HT-29 (cell line): ENCODE data around the gene IL7R. TPM values are rescaled to one million over a fixed set of nuclear protein-coding genes. Genes with fewer than 3 reads are reported as not detected.

ENCODE experiments used
- DNase-seq: peaks from one replicate; pipeline ENCODE4 v3.0.0-alpha.2; 2015; ENCODE audit warnings: low spot score
- small RNA-seq: library from RNA; depleted of rRNA; stranded (forward); fragments of <200 nt; gene quantifications from one replicate; pipeline ENCODE3, GENCODE V24; 2014
- total RNA-seq: library from RNA; depleted of rRNA; stranded (reverse); fragments of >200 nt; shearing (Covaris generic); gene quantifications from 2 replicates; pipeline ENCODE4 v1.2.3, GENCODE V29; 2014; rRNA removed

IL7R gene
- total RNA-seq, 1 experiment from 2014 or later = not detected

DNA sequence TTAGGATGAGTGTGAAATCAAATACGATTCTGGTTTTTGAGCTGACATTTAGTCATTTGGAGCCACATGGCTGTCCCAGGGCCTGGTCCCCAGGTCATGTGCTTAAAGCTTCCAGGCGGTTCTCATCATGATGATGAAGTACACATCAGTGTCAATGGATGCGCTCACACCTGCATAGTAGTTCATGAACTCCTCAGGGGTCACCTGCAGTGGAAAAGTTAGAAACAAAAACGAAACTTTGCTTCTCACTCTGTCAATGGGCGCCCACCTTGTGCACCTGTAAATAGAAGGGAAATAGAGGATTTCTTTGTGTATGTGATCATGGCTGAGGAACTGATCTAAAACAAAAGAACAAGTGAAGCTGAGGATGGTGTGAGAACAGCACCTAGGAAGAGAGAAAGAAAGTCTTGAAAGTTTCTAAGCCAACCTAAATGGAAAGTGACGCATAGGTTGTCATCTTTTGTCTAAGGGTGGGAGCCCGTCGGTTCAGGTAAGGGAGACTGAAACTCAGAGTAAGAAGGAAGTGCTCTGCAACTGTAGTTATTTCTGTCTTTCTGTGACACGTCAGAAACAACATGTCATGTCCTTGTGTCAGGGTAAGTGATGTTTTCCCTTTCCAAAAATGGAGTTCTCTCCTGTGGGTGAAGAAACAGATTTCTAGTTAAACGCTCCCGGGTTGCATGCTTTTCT lies 47.9 kb downstream of the IL7R start:
- no peak for DNase-seq

DNA sequence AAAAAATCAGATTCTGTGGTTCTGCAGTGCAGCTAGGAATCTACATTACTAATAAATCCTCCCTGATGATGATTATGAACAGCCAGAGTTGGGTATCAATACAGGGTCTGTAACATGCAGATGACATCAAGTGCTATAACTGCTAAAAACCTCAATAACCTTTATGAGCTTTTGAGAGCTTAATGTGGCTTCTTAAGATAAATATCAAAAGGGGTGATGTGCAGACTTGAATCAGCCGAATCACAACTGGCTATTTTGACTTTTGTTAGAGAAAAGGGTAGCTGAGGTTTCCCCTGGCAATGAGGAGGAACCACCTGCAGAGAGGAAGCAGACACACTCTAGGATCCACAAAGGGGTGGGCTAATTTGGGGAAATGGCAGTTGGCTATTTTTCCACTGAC lies 51.5 kb downstream of the IL7R start:
- no peak for DNase-seq

DNA sequence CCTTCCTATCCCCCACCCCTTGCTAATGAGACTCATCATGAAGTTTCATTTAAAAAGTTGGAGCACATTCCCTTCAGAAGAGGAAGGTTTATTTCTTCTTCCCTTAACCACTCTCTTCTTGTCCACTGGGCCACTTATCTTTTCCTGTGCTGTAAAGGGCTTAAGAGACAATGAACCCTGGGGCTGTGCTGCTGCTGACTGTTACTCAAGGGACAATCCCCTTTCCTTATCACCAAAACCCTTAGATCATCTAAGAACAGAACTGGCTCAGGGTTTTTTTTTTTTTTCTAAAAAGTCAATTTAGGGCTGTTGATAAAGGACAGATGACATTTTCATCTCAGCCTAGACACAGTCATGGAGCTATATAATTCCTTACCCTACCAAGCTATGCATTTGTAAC lies 52.1 kb downstream of the IL7R start:
- no peak for DNase-seq

DNA sequence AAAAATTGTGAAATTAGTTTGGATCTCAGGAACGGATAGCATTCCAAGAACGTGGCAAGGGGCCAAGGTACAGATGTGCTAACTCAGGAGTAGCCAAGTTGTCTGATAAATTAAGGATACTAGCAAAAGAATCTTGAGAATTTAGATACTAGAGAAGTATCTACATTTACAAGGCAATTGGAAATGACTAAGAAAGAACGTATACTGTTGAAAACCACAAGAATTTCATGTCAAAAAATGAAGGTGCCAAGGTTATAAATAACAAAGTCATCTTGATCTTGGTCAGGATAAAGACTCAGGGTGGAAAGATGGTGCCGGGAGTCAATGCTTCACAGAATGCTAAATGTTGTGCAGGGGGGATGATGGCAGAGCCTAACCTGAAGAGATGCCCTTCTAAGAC lies 62.5 kb downstream of the IL7R start:
- no peak for DNase-seq

DNA sequence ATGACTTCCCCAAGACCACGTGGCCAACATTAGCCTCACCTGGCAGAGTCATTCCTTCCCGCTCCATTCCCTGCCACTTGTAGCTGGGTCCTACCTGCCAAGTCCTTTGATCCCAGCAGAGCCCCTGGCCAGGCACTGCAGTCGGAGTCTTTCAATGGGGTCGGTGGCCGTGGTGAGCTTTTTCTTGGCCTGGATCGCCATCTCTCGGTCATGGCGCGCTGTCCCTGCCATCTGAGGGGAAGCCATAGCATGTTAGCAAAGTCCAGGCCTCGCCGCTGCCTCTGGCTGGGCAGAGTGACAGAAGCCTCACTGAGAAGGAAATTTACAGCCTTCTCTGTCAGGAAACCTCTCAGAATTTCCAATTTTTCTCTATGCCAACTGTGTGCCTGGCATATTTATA lies 64.2 kb downstream of the IL7R start:
- peak; percentile 14 for DNase-seq

DNA sequence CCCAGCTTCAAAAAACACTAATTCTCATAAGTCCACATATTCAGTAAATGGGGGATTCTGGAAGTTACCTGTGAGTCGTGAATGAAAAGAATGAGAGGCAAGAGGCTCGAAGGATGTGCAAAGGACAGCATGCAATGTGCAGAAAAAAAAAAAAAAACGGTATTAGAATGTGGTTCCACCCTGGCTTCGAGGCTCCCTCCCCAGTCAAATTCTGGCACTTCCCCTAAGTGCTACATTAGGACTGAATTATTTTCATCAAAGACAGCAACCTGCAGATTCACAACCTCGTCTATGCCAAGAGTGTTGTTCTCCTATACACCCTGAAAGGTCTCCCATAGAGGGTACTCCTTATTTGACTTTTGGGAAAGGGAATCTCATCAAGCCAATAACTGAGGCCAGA lies 65.2 kb downstream of the IL7R start:
- DNase-seq = no peak

DNA sequence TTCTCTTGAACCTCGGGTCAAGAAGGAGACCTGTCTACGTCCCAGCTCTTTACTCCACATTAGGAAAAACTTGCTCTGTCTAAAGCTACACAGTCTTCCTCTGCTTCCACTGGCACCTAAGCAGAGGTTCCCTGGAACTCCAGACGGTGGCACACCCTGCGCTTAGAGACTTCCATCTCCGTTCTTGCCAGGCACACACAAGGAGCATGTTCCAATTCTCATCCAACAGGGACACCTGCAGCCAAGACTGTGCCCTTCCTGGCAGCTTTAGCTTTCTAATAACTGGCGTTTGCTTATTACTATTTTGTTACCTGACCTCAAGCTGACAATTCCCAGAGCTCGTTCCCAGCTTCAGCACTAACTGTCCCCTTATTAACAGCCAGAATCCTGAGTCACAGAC lies 65.8 kb downstream of the IL7R start:
- peak; percentile 21 for DNase-seq

DNA sequence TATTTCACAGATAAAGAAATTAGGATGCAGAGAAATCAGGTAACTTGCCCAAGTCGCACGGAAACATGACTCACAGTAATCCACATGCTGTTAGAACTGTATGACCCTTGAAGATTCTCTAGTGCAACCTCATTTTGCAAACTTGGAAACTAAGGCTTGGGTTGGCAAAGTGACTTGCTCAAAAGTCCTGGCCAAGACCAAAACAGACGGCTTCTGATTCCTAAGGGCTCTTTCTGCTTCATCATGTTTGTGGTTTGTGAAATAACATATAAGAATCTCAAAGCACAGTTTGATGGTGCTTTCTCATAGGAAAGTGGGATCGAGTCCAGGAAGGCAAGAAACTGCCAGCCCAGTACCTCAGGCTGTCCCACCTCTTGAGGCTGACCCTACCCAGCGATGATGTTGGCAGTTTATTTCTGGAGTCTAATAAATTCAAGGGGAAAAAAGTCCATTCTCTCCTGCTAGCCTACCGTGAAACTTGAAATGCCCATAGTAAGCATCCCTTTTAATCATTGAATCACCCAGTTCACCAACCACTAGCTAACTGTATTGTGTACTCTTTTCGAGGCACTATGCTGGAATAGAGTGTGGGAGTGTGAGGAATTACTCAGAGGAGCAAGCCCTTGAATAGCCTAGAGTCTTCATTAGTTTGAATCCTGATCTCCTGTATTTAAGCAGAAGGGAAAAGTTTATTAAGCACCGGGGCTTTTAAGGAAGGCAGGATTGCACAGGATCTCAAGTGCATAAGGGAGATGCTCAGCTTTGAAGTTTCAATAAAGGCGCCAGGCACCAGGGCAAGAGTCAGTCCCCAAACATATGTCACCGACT lies 67.6 kb downstream of the IL7R start:
- DNase-seq = no peak

DNA sequence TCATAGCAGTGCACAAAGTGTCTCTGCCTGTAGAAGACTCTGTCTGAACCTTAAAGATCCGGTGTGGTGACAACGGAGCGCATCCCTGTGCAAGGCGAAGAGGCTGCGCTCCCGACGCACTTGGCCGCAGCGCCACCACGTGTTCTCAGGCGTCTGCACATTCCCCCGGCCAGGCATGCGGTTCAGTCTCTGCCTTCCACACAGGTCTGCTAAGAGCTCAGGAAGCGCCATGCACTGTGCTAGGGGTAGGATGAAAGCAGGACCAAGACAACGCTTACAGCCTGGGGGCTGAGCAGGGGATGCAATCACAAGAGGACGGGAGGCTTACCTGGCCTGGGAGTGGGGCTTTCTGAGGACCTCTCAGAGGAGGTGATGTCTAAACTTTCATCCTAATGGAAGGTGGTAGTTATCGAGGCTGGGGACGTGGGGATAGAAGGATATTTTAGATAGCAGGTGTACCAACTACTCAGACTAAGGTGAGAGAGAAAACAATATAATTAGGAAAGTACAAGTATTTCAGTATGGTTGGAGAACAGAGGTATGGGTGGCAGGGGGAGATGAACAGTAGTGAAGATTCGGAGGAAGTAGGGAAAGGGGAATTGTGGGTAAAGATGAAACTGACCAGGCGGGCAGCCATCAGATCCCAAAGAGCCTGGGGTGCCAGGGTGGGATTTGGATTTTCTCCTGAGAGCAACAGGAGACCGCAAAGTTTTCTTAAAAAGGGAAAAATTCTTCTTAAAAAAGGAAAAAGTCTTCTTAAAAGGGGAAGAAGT lies 68.4 kb downstream of the IL7R start:
- peak; percentile 56 for DNase-seq

DNA sequence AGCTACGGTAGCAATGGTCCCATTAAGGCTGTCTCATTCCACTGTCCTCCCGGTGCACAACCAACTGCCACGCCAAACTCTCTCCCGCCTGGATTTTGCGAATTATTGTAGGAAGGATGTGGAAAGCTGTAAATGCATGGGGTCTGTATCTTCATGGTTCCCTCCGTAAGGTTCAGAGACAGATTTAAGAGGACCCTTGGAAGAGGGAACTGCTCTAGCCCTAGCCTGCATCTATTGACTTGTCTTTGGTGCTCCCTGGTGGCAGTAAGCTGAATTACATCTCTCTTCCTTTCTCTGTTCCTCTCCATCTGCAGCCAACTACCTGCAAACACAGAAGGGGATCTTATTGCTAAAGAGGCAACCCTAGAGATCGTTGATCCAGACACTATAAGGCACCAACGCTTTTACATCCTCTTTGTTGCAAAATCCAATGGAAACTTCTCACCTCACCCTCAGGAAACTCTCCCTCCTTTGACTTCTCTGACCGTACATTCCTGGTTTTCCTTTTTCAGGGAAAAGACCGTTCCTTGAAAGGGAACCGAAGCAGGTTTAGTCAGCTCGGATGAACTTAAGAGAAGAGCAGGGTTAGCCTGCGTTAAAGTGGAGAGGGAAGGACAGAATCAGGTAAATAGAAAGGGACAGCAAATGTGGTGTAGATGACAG lies 69.8 kb downstream of the IL7R start:
- DNase-seq = peak; percentile 84

Small RNA genes lying within 50 kb of the gene (small RNA-seq; reads per million reads assigned to genes)
- gene AC112204.1 = not detected

Other genes starting within 250 kb of the IL7R start
- gene SPEF2, start 239.0 kb upstream of the IL7R start, total RNA-seq = 1.3 and 4.3 TPM in 2 replicates
- gene CAPSL, start 81.7 kb downstream of the IL7R start, total RNA-seq = not detected in 2 replicates
- not detected in 2 replicates for gene UGT3A1, start 134.5 kb downstream of the IL7R start, total RNA-seq
- not detected in 2 replicates for gene UGT3A2, start 210.0 kb downstream of the IL7R start, total RNA-seq